Measurements from ENCODE around the gene EFL1. TPM values are rescaled to one million over a fixed set of nuclear protein-coding genes. Genes with fewer than 3 reads are reported as not detected.

Gene EFL1
- total and polyA plus RNA-seq, 2 experiments from 2014 or later, result 15.4 to 46.4 TPM

GRCh38 chr15:82174471-82175235 lies 87.9 kb downstream of the EFL1 start:
- TF ChIP-seq EZH2phosphoT487 (IDR thresholded peaks at IDR 0.05; ENCODE audit: unreplicated experiment) (no peak), JUNB (IDR thresholded peaks at IDR 0.05; ENCODE audit: unreplicated experiment) (no peak), CREB1 (CRISPR knock-in tag; IDR thresholded peaks at IDR 0.05; ENCODE audit: low read depth) (no peak), ZNF114 (CRISPR knock-in tag; IDR thresholded peaks at IDR 0.05) (no peak), ZNF331 (CRISPR knock-in tag; IDR thresholded peaks at IDR 0.05; ENCODE audit: low read depth) (no peak), EZH2 (IDR thresholded peaks at IDR 0.05; ENCODE audit: low read depth, unreplicated experiment) (no peak), ETS1 (IDR thresholded peaks at IDR 0.05) (no peak), CTCF (conservative IDR thresholded peaks at IDR 0.05; ENCODE audit: low read depth in 2 of 2) (no peak), ZNF462 (CRISPR knock-in tag; IDR thresholded peaks at IDR 0.05) (no peak), STAT1 (IDR thresholded peaks at IDR 0.05; ENCODE audit: unreplicated experiment) (no peak), POLR2AphosphoS5 (IDR thresholded peaks at IDR 0.05; ENCODE audit: low read depth) (no peak), NANOG (IDR thresholded peaks at IDR 0.05; ENCODE audit: borderline replicate concordance) (no peak)
- TF ChIP-seq, protein P1, sequence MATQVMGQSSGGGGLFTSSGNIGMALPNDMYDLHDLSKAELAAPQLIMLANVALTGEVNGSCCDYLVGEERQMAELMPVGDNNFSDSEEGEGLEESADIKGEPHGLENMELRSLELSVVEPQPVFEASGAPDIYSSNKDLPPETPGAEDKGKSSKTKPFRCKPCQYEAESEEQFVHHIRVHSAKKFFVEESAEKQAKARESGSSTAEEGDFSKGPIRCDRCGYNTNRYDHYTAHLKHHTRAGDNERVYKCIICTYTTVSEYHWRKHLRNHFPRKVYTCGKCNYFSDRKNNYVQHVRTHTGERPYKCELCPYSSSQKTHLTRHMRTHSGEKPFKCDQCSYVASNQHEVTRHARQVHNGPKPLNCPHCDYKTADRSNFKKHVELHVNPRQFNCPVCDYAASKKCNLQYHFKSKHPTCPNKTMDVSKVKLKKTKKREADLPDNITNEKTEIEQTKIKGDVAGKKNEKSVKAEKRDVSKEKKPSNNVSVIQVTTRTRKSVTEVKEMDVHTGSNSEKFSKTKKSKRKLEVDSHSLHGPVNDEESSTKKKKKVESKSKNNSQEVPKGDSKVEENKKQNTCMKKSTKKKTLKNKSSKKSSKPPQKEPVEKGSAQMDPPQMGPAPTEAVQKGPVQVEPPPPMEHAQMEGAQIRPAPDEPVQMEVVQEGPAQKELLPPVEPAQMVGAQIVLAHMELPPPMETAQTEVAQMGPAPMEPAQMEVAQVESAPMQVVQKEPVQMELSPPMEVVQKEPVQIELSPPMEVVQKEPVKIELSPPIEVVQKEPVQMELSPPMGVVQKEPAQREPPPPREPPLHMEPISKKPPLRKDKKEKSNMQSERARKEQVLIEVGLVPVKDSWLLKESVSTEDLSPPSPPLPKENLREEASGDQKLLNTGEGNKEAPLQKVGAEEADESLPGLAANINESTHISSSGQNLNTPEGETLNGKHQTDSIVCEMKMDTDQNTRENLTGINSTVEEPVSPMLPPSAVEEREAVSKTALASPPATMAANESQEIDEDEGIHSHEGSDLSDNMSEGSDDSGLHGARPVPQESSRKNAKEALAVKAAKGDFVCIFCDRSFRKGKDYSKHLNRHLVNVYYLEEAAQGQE (IDR thresholded peaks at IDR 0.05; ENCODE audit: unreplicated experiment), result no peak
- Mint-ChIP-seq H3K36me3 (ENCODE audit: low read depth) (no peaks in the 10 kb centered on the region), H3K27me3 (ENCODE audit: insufficient read depth, low read depth, poor library complexity) (no peaks in the 10 kb centered on the region), H3K4me3 (no peak overlapping the region), H3K27ac (peak overlapping the region; percentile 51; the same call in 1 of the 2 replicates), H3K4me1 (peaks cover 3% of the 10 kb centered on the region; the same call in 1 of the 3 replicates), H3K9me3 (no peaks in the 10 kb centered on the region)
- Histone ChIP-seq H3K4me1 (ENCODE audit: insufficient read depth) (peaks cover 8% of the 10 kb centered on the region), H3K9me2 (ENCODE audit: insufficient read depth) (no peaks in the 10 kb centered on the region), H3F3A (replicated peaks; ENCODE audit: low read depth) (no peaks in the 10 kb centered on the region), H3K4me2 (no peak overlapping the region), H3K79me2 (replicated peaks; ENCODE audit: insufficient read depth) (no peaks in the 10 kb centered on the region), H3K4me3 (no peak overlapping the region), H3K36me3 (ENCODE audit: insufficient read depth) (no peaks in the 10 kb centered on the region), H3K27me3 (ENCODE audit: insufficient read depth) (no peaks in the 10 kb centered on the region), H3K27ac (ENCODE audit: low read depth) (0 out of 2 replicates have a peak overlapping the region, but pooled peaks have one; percentile 22), H4K20me1 (replicated peaks; ENCODE audit: insufficient read depth) (0 out of 2 replicates have a peak, but pooled peaks cover 2% of the 10 kb centered on the region), H2AFZ (no peak overlapping the region)
- ATAC-seq (no peak), DNase-seq (ENCODE audit: low spot score) (no peak)

Measured in GM23338 (cell line).